ENCODE data around the gene CYP2W1. TPM values are rescaled to one million over a fixed set of nuclear protein-coding genes. Genes with fewer than 3 reads are reported as not detected.

The CYP2W1 gene
- total and polyA plus RNA-seq, 12 donors: 0.70 to 71.0 (median 41.6) TPM

GRCh38 chr7:1020849-1021251, 37.9 kb downstream of the CYP2W1 start:
- 65 to 90% (median 82%) methylated on average over 4 to 7 of the region's 7 CpGs for WGBS, 4 donors
- no peak overlapping the region for H3K27ac ChIP-seq
- no peaks in the 10 kb centered on the region for H3K27me3 ChIP-seq
- H3K4me1 ChIP-seq (replicated peaks in 1 of 2): no peaks in the 10 kb centered on the region
- H3K9me3 ChIP-seq (replicated peaks in 1 of 3): no peaks in the 10 kb centered on the region
- intact Hi-C loops (cut with DNase I): no loop called here
- H3K4me3 ChIP-seq: no peak overlapping the region
- no peaks in the 10 kb centered on the region for H3K36me3 ChIP-seq (replicated peaks in 1 of 2)
- DNase-seq: no peak
- TF ChIP-seq POLR2A (IDR thresholded peaks at IDR 0.05) (no peak), CTCF (IDR thresholded peaks at IDR 0.05) (no peak)

- no peak for DNase-seq
- H3K36me3 ChIP-seq (replicated peaks in 1 of 2): no peaks in the 10 kb centered on the region
- H3K4me1 ChIP-seq (replicated peaks in 1 of 2): no peaks in the 10 kb centered on the region
- no peak overlapping the region for H3K27ac ChIP-seq
- H3K9me3 ChIP-seq (replicated peaks in 1 of 3): no peaks in the 10 kb centered on the region
- no peak overlapping the region for H3K4me3 ChIP-seq
- no peaks in the 10 kb centered on the region for H3K27me3 ChIP-seq
- intact Hi-C loops (cut with DNase I): no loop called here
- TF ChIP-seq POLR2A (IDR thresholded peaks at IDR 0.05) (no peak), CTCF (IDR thresholded peaks at IDR 0.05) (no peak)
- 67 to 71% (median 71%) methylated on average over 6 to 7 of the region's 7 CpGs; no CpG with 5 or more reads in 1 of the 4 donors for WGBS, 4 donors
These were observed 38.4 kb downstream of the CYP2W1 start for GRCh38 chr7:1021366-1021765.

- DNase-seq: no peak
- Histone ChIP-seq H3K36me3 (replicated peaks in 1 of 2) (no peaks in the 10 kb centered on the region), H3K9me3 (replicated peaks in 1 of 3) (no peaks in the 10 kb centered on the region), H3K4me3 (no peak overlapping the region), H3K4me1 (replicated peaks in 1 of 2) (peaks cover under 1 to 2% of the 10 kb centered on the region in 2 donors), H3K27ac (no peak overlapping the region), H3K27me3 (no peaks in the 10 kb centered on the region)
- WGBS, 4 donors: 94 to 98% (median 96%) methylated on average over 11 to 25 of the region's 25 CpGs
- intact Hi-C loops (cut with DNase I): no loop called here
- TF ChIP-seq POLR2A (IDR thresholded peaks at IDR 0.05): no peak
- TF ChIP-seq CTCF (IDR thresholded peaks at IDR 0.05): no peak
These were observed 39.0 kb downstream of the CYP2W1 start for GRCh38 chr7:1021931-1022330.

GRCh38 chr7:1022356-1022755, 39.4 kb downstream of the CYP2W1 start:
- H3K4me3 ChIP-seq: no peak overlapping the region
- H3K27me3 ChIP-seq: no peaks in the 10 kb centered on the region
- 96 to 97% (median 97%) methylated on average over 17 of the region's 17 CpGs for WGBS, 4 donors
- DNase-seq: no peak
- intact Hi-C loops (cut with DNase I): no loop called here
- no peak for TF ChIP-seq POLR2A (IDR thresholded peaks at IDR 0.05)
- no peak for TF ChIP-seq CTCF (IDR thresholded peaks at IDR 0.05)
- H3K27ac ChIP-seq: no peak overlapping the region
- H3K36me3 ChIP-seq (replicated peaks in 1 of 2): no peaks in the 10 kb centered on the region
- no peaks in the 10 kb centered on the region for H3K9me3 ChIP-seq (replicated peaks in 1 of 3)
- H3K4me1 ChIP-seq (replicated peaks in 1 of 2): peaks cover 5 to 6% of the 10 kb centered on the region in 2 donors
